GM23338 (cell line): Measurements from ENCODE around the gene MAP1B. TPM values are rescaled to one million over a fixed set of nuclear protein-coding genes. Genes with fewer than 3 reads are reported as not detected.

Source experiments
- ATAC-seq: fragments of 200-7000 bp; cut with Tn5 transposase; 3 replicates; pipeline ENCODE4 v1.9.1; 2020
- DNase-seq: peaks from one replicate; pipeline ENCODE4 v3.0.0-alpha.2; 2015; ENCODE audit warnings: low spot score
- H2AFZ ChIP-seq: fragments of 200-600 bp; sonication (generic); 2 replicates; pipeline ENCODE4 v1.8.0; 2016; ENCODE audit warnings: antibody characterized with exemption, mild to moderate bottlenecking, moderate library complexity
- H3F3A ChIP-seq: fragments of 200-600 bp; sonication (generic); replicated peaks from 2 replicates; pipeline ENCODE4 v1.8.0; 2017; ENCODE audit warnings: antibody characterized with exemption, mixed run types, low read depth
- H3K27ac ChIP-seq: fragments of 200-600 bp; sonication (generic); 2 replicates; pipeline ENCODE4 v1.6.1; 2016; ENCODE audit warnings: low read depth
- H3K27me3 ChIP-seq: fragments of 200-600 bp; sonication (generic); 2 replicates; pipeline ENCODE4 v1.8.0; 2016; ENCODE audit warnings: mild to moderate bottlenecking, mixed run types, moderate library complexity; ENCODE audit not compliant: insufficient read depth
- H3K36me3 ChIP-seq: fragments of 200-600 bp; sonication (generic); 2 replicates; pipeline ENCODE4 v1.8.0; 2016; ENCODE audit warnings: mild to moderate bottlenecking; ENCODE audit not compliant: insufficient read depth
- H3K4me1 ChIP-seq: fragments of 200-600 bp; sonication (generic); 2 replicates; pipeline ENCODE4 v1.8.0; 2016; ENCODE audit warnings: mild to moderate bottlenecking, moderate library complexity; ENCODE audit not compliant: insufficient read depth
- H3K4me2 ChIP-seq: fragments of 200-600 bp; sonication (generic); 2 replicates; pipeline ENCODE4 v1.7.1; 2017; ENCODE audit warnings: mixed run types
- H3K4me3 ChIP-seq: fragments of 200-600 bp; sonication (generic); 2 replicates; pipeline ENCODE4 v1.6.1; 2016; ENCODE audit warnings: mixed run types
- H3K79me2 ChIP-seq: fragments of 200-600 bp; sonication (generic); replicated peaks from 2 replicates; pipeline ENCODE4 v1.8.0; 2017; ENCODE audit warnings: mild to moderate bottlenecking; ENCODE audit not compliant: insufficient read depth
- H3K9me2 ChIP-seq: fragments of 200-600 bp; sonication (generic); 2 replicates; pipeline ENCODE4 v1.8.0; 2017; ENCODE audit not compliant: insufficient read depth
- H4K20me1 ChIP-seq: fragments of 200-600 bp; sonication (generic); replicated peaks from 2 replicates; pipeline ENCODE4 v1.8.0; 2017; ENCODE audit warnings: mild to moderate bottlenecking; ENCODE audit not compliant: insufficient read depth
- H3K27ac Mint-ChIP-seq: 2 replicates; pipeline ENCODE4 v1.8.0; 2020; ENCODE audit warnings: inconsistent platforms, mild to moderate bottlenecking, moderate library complexity, mixed read lengths
- H3K27me3 Mint-ChIP-seq: 3 replicates; pipeline ENCODE4 v1.8.0; 2022; ENCODE audit warnings: low read depth, mild to moderate bottlenecking, moderate library complexity, mixed read lengths, inconsistent platforms; ENCODE audit not compliant: insufficient read depth, poor library complexity
- H3K36me3 Mint-ChIP-seq: 3 replicates; pipeline ENCODE4 v1.8.0; 2021; ENCODE audit warnings: low read depth, mild to moderate bottlenecking, inconsistent platforms, moderate library complexity, mixed read lengths
- H3K4me1 Mint-ChIP-seq: 3 replicates; pipeline ENCODE4 v1.8.0; 2020; ENCODE audit warnings: mild to moderate bottlenecking, inconsistent platforms, mixed read lengths
- H3K4me3 Mint-ChIP-seq: 3 replicates; pipeline ENCODE4 v1.8.0; 2021; ENCODE audit warnings: moderate library complexity, mild to moderate bottlenecking, inconsistent platforms, mixed read lengths
- H3K9me3 Mint-ChIP-seq: 3 replicates; pipeline ENCODE4 v1.8.0; 2020; ENCODE audit warnings: moderate library complexity, mild to moderate bottlenecking, inconsistent platforms, mixed read lengths
- CREB1 ChIP-seq: fragments of 250-450 bp; sonication (Bioruptor Pico); IDR thresholded peaks from 2 replicates; pipeline ENCODE4 v1.5.0; 2020; ENCODE audit warnings: low read depth, mild to moderate bottlenecking, moderate library complexity
- ETS1 ChIP-seq: IDR thresholded peaks from 2 replicates; pipeline ENCODE4 v1.6.1; 2016; ENCODE audit warnings: antibody characterized with exemption
- EZH2 ChIP-seq: fragments of 200-600 bp; sonication (generic); IDR thresholded peaks from one replicate; pipeline ENCODE4 v1.8.0; 2017; ENCODE audit warnings: antibody characterized with exemption, mild to moderate bottlenecking, low read depth; ENCODE audit not compliant: unreplicated experiment
- EZH2phosphoT487 ChIP-seq: fragments of 200-600 bp; sonication (generic); IDR thresholded peaks from one replicate; pipeline ENCODE4 v1.8.1; 2018; ENCODE audit warnings: antibody characterized with exemption; ENCODE audit not compliant: unreplicated experiment
- JUNB ChIP-seq: IDR thresholded peaks from one replicate; pipeline ENCODE4 v1.6.1; 2016; ENCODE audit warnings: antibody characterized with exemption; ENCODE audit not compliant: unreplicated experiment
- NANOG ChIP-seq: IDR thresholded peaks from 2 replicates; pipeline ENCODE4 v1.6.1; 2016; ENCODE audit warnings: antibody characterized with exemption, borderline replicate concordance
- POLR2AphosphoS5 ChIP-seq: IDR thresholded peaks from 2 replicates; pipeline ENCODE4 v1.6.1; 2016; ENCODE audit warnings: antibody characterized with exemption, low read depth
- REST ChIP-seq: IDR thresholded peaks from one replicate; pipeline ENCODE4 v1.6.1; 2018; ENCODE audit warnings: antibody characterized with exemption; ENCODE audit not compliant: unreplicated experiment
- STAT1 ChIP-seq: IDR thresholded peaks from one replicate; pipeline ENCODE4 v1.6.1; 2016; ENCODE audit warnings: antibody characterized with exemption; ENCODE audit not compliant: unreplicated experiment
- ZNF114 ChIP-seq: fragments of 250-450 bp; sonication (Bioruptor Pico); IDR thresholded peaks from 2 replicates; pipeline ENCODE4 v1.5.0; 2020; ENCODE audit warnings: mild to moderate bottlenecking, moderate library complexity
- ZNF331 ChIP-seq: fragments of 250-450 bp; sonication (Bioruptor Pico); IDR thresholded peaks from 2 replicates; pipeline ENCODE4 v1.5.0; 2020; ENCODE audit warnings: low read depth, mild to moderate bottlenecking, moderate library complexity
- polyA plus RNA-seq: library from polyadenylated mRNA; unstranded; fragments of >200 nt; fragmentation: Nextera tagmentation; extraction: Ambion mirVana; gene quantifications from 2 replicates; pipeline ENCODE4 v1.2.1, GENCODE V29; 2016
- total RNA-seq: library from RNA; depleted of rRNA; stranded (reverse); fragments of >200 nt; shearing (Covaris generic); gene quantifications from 2 replicates; pipeline ENCODE4 v1.2.3, GENCODE V29; 2014
- TF ChIP-seq, protein P1 (sequence below), 2 experiments: fragments of 200-600 bp in 1 of 2; sonication (generic) in 1 of 2; conservative IDR thresholded peaks; 2 replicates each; pipeline versions ENCODE4 v1.5.1 to v1.6.1; 2016 to 2017; ENCODE audit warnings: antibody characterized with exemption in 2 of 2, low read depth in 2 of 2, mild to moderate bottlenecking in 2 of 2, moderate library complexity in 1 of 2

MAP1B gene
- total and polyA plus RNA-seq, 2 experiments from 2014 or later = 148 to 263 TPM

DNA sequence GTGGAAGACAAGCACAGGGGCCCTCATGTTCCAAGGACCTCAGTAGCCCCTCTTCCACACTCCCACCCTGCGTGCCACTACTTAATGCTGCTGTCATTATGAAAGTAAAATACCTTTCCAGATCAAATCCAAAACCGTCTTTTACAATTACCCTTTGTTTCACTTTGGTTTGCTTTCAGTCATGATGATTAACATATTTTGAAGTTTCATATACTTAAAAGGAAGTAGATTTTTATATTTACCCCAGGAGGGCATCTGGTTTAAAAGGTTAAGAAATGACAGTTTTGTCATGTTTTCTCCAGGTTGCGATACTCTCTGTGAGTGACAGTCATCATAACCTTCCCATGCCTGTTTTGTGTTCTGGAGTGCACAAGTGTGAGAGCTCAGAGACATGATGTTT lies 13.5 kb upstream of the MAP1B start (continued):
- TF ChIP-seq, protein P1, sequence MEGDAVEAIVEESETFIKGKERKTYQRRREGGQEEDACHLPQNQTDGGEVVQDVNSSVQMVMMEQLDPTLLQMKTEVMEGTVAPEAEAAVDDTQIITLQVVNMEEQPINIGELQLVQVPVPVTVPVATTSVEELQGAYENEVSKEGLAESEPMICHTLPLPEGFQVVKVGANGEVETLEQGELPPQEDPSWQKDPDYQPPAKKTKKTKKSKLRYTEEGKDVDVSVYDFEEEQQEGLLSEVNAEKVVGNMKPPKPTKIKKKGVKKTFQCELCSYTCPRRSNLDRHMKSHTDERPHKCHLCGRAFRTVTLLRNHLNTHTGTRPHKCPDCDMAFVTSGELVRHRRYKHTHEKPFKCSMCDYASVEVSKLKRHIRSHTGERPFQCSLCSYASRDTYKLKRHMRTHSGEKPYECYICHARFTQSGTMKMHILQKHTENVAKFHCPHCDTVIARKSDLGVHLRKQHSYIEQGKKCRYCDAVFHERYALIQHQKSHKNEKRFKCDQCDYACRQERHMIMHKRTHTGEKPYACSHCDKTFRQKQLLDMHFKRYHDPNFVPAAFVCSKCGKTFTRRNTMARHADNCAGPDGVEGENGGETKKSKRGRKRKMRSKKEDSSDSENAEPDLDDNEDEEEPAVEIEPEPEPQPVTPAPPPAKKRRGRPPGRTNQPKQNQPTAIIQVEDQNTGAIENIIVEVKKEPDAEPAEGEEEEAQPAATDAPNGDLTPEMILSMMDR (conservative IDR thresholded peaks at IDR 0.05; ENCODE audit: low read depth in 2 of 2) = no peak

DNA sequence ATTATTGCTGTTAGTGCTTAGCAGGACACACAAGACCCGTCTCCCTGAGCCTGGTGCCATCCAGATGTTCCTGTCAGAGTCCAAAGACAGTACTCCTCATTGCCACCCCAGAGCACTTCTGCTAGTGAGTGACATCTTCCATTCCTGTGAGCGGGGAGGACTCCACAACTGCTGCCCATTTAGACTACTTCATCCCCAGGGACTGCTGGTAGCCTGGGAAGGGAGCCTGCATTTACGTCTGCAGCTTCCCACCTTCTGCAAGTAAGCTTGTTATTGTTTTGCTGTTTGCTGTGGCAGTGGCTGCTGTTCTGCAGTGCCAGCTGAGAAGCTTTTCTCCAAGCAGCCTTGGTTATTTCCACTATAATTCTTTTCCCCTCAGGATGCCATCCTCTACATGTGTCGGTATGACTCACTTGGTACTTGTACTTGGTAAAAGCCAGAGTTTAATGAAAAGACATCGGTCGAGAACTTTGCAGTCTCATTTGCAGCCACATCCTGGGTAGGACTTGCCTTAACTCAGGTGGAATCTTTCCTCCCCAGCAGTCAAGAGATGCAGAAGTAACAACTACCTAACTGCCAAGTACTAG lies 10.6 kb upstream of the MAP1B start:
- H3K9me2 ChIP-seq = no peaks in the 10 kb centered on the region
- H3F3A ChIP-seq = no peaks in the 10 kb centered on the region
- no peak overlapping the region for H3K4me3 ChIP-seq
- ATAC-seq (no peak), DNase-seq (no peak)
- Mint-ChIP-seq H3K27ac (no peak overlapping the region), H3K27me3 (no peaks in the 10 kb centered on the region), H3K9me3 (no peaks in the 10 kb centered on the region), H3K36me3 (no peaks in the 10 kb centered on the region), H3K4me3 (no peak overlapping the region), H3K4me1 (peaks cover 3% of the 10 kb centered on the region; the same call in 2 of the 3 replicates)
- no peak overlapping the region for H3K27ac ChIP-seq
- no peaks in the 10 kb centered on the region for H4K20me1 ChIP-seq
- H3K4me1 ChIP-seq = no peaks in the 10 kb centered on the region
- no peak overlapping the region for H3K4me2 ChIP-seq
- H3K79me2 ChIP-seq = no peaks in the 10 kb centered on the region
- no peak overlapping the region for H2AFZ ChIP-seq
- no peaks in the 10 kb centered on the region for H3K27me3 ChIP-seq
- H3K36me3 ChIP-seq = no peaks in the 10 kb centered on the region
- TF ChIP-seq ZNF114 (no peak), JUNB (no peak), EZH2 (no peak), ETS1 (no peak), NANOG (no peak), REST (no peak), CREB1 (CRISPR knock-in tag) (no peak), EZH2phosphoT487 (no peak), POLR2AphosphoS5 (no peak), ZNF331 (CRISPR knock-in tag) (no peak), STAT1 (no peak)
- TF ChIP-seq, protein P1 (conservative IDR thresholded peaks at IDR 0.05; ENCODE audit: low read depth in 2 of 2) = no peak
